ENCODE data around the gene CIRBP. TPM values are rescaled to one million over a fixed set of nuclear protein-coding genes. Genes with fewer than 3 reads are reported as not detected.
"Not testable (repeated sequence)": the region's sequence is repeated elsewhere in the genome, so short reads cannot be mapped to it uniquely, and the experiment has no call there.

Gene CIRBP
- total and polyA plus RNA-seq, 7 donors, result 137 to 591 (median 296) TPM

DNA sequence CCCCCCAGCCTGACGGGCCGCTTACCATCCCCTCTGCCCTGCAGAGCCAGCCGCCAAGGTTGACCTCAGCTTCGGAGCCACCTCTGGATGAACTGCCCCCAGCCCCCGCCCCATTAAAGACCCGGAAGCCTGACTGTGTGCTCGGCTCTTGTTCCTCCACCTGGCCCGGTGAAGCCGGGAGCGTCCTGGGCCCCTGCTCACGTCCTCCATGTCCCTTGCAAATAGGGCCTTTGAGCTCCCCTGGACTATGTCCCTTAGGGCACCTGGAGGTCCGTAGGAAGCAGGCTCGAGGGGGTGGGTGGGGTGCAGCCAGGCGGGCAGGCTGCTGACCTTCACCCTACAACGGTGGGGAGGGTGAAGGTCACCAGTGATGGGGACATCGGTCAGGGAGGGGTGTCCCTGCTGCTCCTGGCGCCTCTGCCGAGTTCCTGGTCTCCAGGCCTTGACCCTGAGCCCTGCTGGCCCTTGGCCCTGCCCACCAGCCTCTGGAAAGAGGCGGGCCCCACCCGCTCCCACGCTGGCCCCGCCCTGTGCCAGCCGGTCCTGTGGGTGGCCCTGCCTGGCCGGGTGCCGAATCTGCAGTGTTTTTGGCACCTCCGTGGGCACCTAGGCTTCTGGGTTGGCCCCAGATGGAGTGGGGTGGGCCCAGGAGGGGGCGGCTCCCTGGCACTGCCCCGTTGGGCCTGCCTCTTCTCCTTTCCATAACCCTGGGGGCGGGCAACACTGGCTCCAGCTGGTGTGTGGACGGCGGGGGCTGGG, 24.3 kb upstream of the CIRBP start:
- Histone ChIP-seq H3K36me3 (ENCODE audit: insufficient read depth in 1 of 2, low read depth in 1 of 2) (peaks cover 0 to under 1% of the 10 kb centered on the region in 2 donors), H3K27ac (peak overlapping the region; percentile 99), H3K9me3 (no peaks in the 10 kb centered on the region), H3K4me1 (peaks cover 60% of the 10 kb centered on the region), H3K4me3 (peak overlapping the region; percentile 75), H3K27me3 (ENCODE audit: insufficient read depth in 3 of 3, low read length in 2 of 3) (no peaks in the 10 kb centered on the region)
- peak; percentile 8 to 39 (median 26) for ATAC-seq
- TF ChIP-seq CTCF (IDR thresholded peaks at IDR 0.05), result no peak
- intact Hi-C loops (cut with DNase I), result loop anchor here (1.0 to 5.0 kb wide), 3 partner anchors 22 to 133 kb away; no protein-coding TSS in a partner anchor
- 7 to 14% (median 9%) methylated on average over 28 to 31 of the region's 31 CpGs for WGBS, 3 donors
- peak; percentile 85 to 93 for DNase-seq

DNA sequence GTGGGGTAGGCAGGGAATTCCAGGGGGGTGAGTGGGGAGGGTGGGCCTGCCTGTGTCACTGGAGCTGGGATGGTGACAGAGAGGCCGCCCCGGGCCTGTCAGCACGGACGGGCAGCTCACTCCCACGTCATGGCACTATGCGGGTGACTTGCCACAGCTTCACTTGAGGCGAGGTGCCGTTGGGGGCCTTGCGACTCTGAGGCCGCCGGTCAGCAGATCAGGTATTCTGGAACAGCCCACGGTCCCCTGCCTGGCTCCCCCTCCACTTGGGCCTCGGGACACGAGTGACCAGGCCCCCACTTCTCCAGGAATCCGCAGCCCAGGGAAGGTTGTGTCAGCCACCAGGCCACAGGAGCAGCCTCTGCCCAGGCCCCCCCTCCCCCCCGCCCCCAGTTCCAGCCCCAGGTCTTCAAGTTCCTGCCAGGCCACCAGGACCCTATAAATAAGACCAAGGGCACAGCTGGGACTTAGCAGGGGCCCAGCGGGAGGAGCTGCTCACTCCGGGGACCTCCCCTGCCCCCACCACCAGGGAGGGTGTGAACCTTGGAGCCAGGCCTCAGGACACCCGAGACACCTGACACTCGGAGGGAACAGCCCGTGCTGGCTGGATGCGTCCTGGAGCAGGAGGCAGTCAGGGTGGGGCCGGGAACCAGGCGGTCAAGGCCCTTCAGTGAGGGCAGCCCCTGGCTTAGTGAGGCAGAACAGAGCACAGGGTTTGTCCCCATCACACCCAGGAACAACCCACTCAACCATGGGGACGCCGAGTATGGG, 23.5 kb upstream of the CIRBP start:
- Histone ChIP-seq H3K9me3 (no peaks in the 10 kb centered on the region), H3K4me3 (peak overlapping the region; percentile 75), H3K27me3 (ENCODE audit: insufficient read depth in 3 of 3, low read length in 2 of 3) (no peaks in the 10 kb centered on the region), H3K36me3 (ENCODE audit: insufficient read depth in 1 of 2, low read depth in 1 of 2) (peaks cover 0 to 9% of the 10 kb centered on the region in 2 donors), H3K4me1 (peaks cover 58% of the 10 kb centered on the region), H3K27ac (peak overlapping the region; percentile 99)
- 24 to 34% (median 26%) methylated on average over 25 to 26 of the region's 26 CpGs for WGBS, 3 donors
- ATAC-seq (peak; percentile 45 to 58 (median 53)), DNase-seq (peak; percentile 91 to 98)
- no peak for TF ChIP-seq CTCF (IDR thresholded peaks at IDR 0.05)
- intact Hi-C loops (cut with DNase I), result loop anchor here in 1 of 2 donors (2.0 kb wide), 1 partner anchor 21 kb away; no protein-coding TSS in a partner anchor

DNA sequence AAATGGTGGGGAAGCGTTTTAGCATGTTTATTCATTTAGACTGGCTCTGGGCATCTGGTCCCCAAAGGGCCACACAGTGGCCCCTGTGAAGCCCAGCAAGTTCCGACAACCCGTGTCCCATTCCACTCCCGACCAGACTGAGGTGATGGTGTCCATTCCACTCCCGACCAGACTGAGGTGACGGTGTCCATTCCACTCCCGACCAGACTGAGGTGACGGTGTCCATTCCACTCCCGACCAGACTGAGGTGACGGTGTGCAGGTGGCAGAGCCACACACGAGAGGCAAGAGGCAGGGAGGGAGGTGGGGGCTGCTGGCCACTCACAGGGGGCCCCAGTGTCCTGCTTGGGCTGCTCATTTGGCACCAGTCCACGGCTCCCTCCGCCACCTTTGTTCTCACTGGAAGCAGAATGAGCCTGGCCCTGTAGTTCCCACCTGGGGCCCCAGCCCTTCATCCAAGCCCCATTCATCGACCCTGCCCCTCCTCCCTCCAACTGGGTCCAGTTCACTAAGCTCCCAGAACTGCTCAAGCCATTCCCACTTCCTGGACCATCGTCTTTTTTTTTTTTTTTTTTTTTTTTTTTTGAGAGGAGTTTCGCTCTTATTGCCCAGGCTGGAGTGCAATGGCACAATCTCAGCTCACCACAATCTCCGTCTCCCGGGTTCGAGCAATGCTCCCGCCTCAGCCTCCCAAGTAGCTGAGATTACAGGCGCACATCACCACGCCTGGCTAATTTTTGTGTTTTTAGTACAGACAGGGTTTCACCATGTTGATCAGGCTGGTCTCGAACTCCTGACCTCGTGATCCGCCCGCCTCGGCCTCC, 22.7 kb upstream of the CIRBP start:
- H3K27me3 ChIP-seq (ENCODE audit: insufficient read depth in 3 of 3, low read length in 2 of 3); H3K9me3 ChIP-seq; ATAC-seq; intact Hi-C loops (cut with DNase I); H3K4me3 ChIP-seq: not testable (repeated sequence)
- Histone ChIP-seq H3K4me1 (peaks cover 50% of the 10 kb centered on the region), H3K27ac (peak overlapping the region; percentile 99), H3K36me3 (ENCODE audit: insufficient read depth in 1 of 2, low read depth in 1 of 2) (peaks cover 0 to 15% of the 10 kb centered on the region in 2 donors)
- peak; percentile 53 to 77 for DNase-seq
- 49 to 58% (median 49%) methylated on average over 26 to 27 of the region's 27 CpGs for WGBS, 3 donors

- peaks cover 54% of the 10 kb centered on the region for H3K4me1 ChIP-seq
Observed at GRCh38 chr19:1247748-1248138, 21.4 kb upstream of the CIRBP start.

More at GRCh38 chr19:1247748-1248138, 21.4 kb upstream of the CIRBP start:
- peak in 1 of 2 donors; percentile 52 for DNase-seq
- Histone ChIP-seq H3K36me3 (ENCODE audit: insufficient read depth in 1 of 2, low read depth in 1 of 2) (peaks cover 0 to 20% of the 10 kb centered on the region in 2 donors), H3K27me3 (ENCODE audit: insufficient read depth in 3 of 3, low read length in 2 of 3) (no peaks in the 10 kb centered on the region), H3K27ac (peak overlapping the region; percentile 99), H3K4me3 (peak overlapping the region; percentile 80), H3K9me3 (no peaks in the 10 kb centered on the region)
- ATAC-seq, result no peak
- TF ChIP-seq CTCF (IDR thresholded peaks at IDR 0.05), result no peak
- intact Hi-C loops (cut with DNase I), result no loop called here
- WGBS, 3 donors, result 49 to 58% (median 58%) methylated on average over 8 of the region's 8 CpGs

Data from psoas muscle (tissue), 8 donors.